Neural cell (in vitro differentiated cells): ENCODE measurements around the gene HUS1. TPM values are rescaled to one million over a fixed set of nuclear protein-coding genes. Genes with fewer than 3 reads are reported as not detected.

Experiments used
- H2AFZ ChIP-seq: fragments of 200-600, 300-800 bp; sonication (generic), shearing (Covaris generic); 2 replicates; pipeline ENCODE4 v1.6.0; 2014; ENCODE audit warnings: low read depth, mild to moderate bottlenecking, antibody characterized with exemption, low read length, moderate library complexity
- H3F3A ChIP-seq: fragments of 200-600 bp; shearing (Covaris generic); 2 replicates; pipeline ENCODE4 v1.6.1; 2016; ENCODE audit warnings: mild to moderate bottlenecking, moderate library complexity, mixed read lengths, antibody characterized with exemption, low read length; ENCODE audit not compliant: insufficient read depth, poor library complexity, severe bottlenecking
- H3K27ac ChIP-seq: fragments of 200-600, 300-800 bp; sonication (generic), shearing (Covaris generic); 2 replicates; pipeline ENCODE4 v1.5.1; 2014; ENCODE audit warnings: mild to moderate bottlenecking, low read length, moderate library complexity
- H3K27me3 ChIP-seq: fragments of 300-800, 200-600 bp; sonication (generic), shearing (Covaris generic); 2 replicates; pipeline ENCODE4 v1.6.0; 2014; ENCODE audit warnings: mild to moderate bottlenecking, low read depth, low read length, moderate library complexity; ENCODE audit not compliant: insufficient read depth
- H3K36me3 ChIP-seq: fragments of 300-800, 200-600 bp; sonication (generic), shearing (Covaris generic); 2 replicates; pipeline ENCODE4 v1.5.1; 2014; ENCODE audit warnings: mild to moderate bottlenecking, antibody characterized with exemption, low read length, moderate library complexity; ENCODE audit not compliant: insufficient read depth
- H3K4me2 ChIP-seq: fragments of 300-800, 200-600 bp; sonication (generic), shearing (Covaris generic); 2 replicates; pipeline ENCODE4 v1.6.0; 2014; ENCODE audit warnings: mild to moderate bottlenecking, low read length
- H3K4me3 ChIP-seq: fragments of 300-800, 200-600 bp; sonication (generic), shearing (Covaris generic); 2 replicates; pipeline ENCODE4 v1.5.1; 2014; ENCODE audit warnings: mild to moderate bottlenecking, low read length, moderate library complexity
- H3K79me2 ChIP-seq: fragments of 200-600 bp; shearing (Covaris generic); replicated peaks from 2 replicates; pipeline ENCODE4 v1.6.0; 2014; ENCODE audit warnings: mild to moderate bottlenecking, low read length, moderate library complexity; ENCODE audit not compliant: insufficient read depth
- H3K9ac ChIP-seq: fragments of 300-800, 200-600 bp; sonication (generic), shearing (Covaris generic); 2 replicates; pipeline ENCODE4 v1.6.1; 2016; ENCODE audit warnings: mild to moderate bottlenecking, low read length, mixed read lengths
- H3K9me2 ChIP-seq: fragments of 200-600 bp; shearing (Covaris generic); 2 replicates; pipeline ENCODE4 v1.6.1; 2016; ENCODE audit warnings: mild to moderate bottlenecking, low read length, mixed read lengths; ENCODE audit not compliant: insufficient read depth
- H3K9me3 ChIP-seq: fragments of 200-600, 300-800 bp; sonication (generic), shearing (Covaris generic); 2 replicates; pipeline ENCODE4 v1.6.1; 2016; ENCODE audit warnings: mild to moderate bottlenecking, mixed run types, low read length, moderate library complexity, mixed read lengths
- H4K20me1 ChIP-seq: fragments of 200-600 bp; shearing (Covaris generic); 2 replicates; pipeline ENCODE4 v1.6.1; 2016; ENCODE audit warnings: mild to moderate bottlenecking, mixed run types; ENCODE audit not compliant: insufficient read depth
- CTCF ChIP-seq: fragments of 450-650 bp; IDR thresholded peaks from 2 replicates; pipeline ENCODE4 v1.5.1; 2014; ENCODE audit warnings: antibody characterized with exemption, mild to moderate bottlenecking, moderate library complexity; ENCODE audit not compliant: poor library complexity, severe bottlenecking
- EP300 ChIP-seq: fragments of 450-650 bp; conservative IDR thresholded peaks from 2 replicates; pipeline ENCODE4 v1.6.1; 2014; ENCODE audit warnings: antibody characterized with exemption, mild to moderate bottlenecking, moderate library complexity; ENCODE audit not compliant: poor library complexity, severe bottlenecking
- EZH2 ChIP-seq: fragments of 200-600, 300-800 bp; shearing (Covaris generic), sonication (generic); IDR thresholded peaks from 2 replicates; pipeline ENCODE4 v1.6.1; 2014; ENCODE audit warnings: antibody characterized with exemption, low read length, borderline replicate concordance, mild to moderate bottlenecking; ENCODE audit not compliant: insufficient read depth, poor library complexity, severe bottlenecking
- MXI1 ChIP-seq: fragments of 450-650 bp; conservative IDR thresholded peaks from 2 replicates; pipeline ENCODE4 v1.6.1; 2014; ENCODE audit warnings: antibody characterized with exemption, mild to moderate bottlenecking; ENCODE audit not compliant: poor library complexity, severe bottlenecking
- POLR2AphosphoS5 ChIP-seq: IDR thresholded peaks from 2 replicates; pipeline ENCODE4 v1.6.1; 2012
- RAD21 ChIP-seq: fragments of 450-650 bp; conservative IDR thresholded peaks from 2 replicates; pipeline ENCODE4 v1.6.1; 2014; ENCODE audit warnings: antibody characterized with exemption, mild to moderate bottlenecking, moderate library complexity
- REST ChIP-seq: IDR thresholded peaks from 2 replicates; pipeline ENCODE4 v1.6.1; 2012; ENCODE audit warnings: borderline replicate concordance
- SMC3 ChIP-seq: fragments of 450-650 bp; conservative IDR thresholded peaks from 2 replicates; pipeline ENCODE4 v1.6.1; 2014; ENCODE audit warnings: antibody characterized with exemption, mild to moderate bottlenecking, moderate library complexity; ENCODE audit not compliant: poor library complexity
- TAF1 ChIP-seq: IDR thresholded peaks from 2 replicates; pipeline ENCODE4 v1.6.1; 2012; ENCODE audit warnings: low read depth
- polyA plus RNA-seq: library from polyadenylated mRNA; depleted of rRNA; stranded (reverse); fragments of >200 nt; gene quantifications from 2 replicates; pipeline ENCODE4 v1.2.3, GENCODE V29; 2014

HUS1 gene
- polyA plus RNA-seq, 1 donor from 2014 or later = 17.4 TPM

- no peaks in the 10 kb centered on the region for H3F3A ChIP-seq
- TF ChIP-seq CTCF = no peak
- no peak for TF ChIP-seq RAD21
- no peak for TF ChIP-seq SMC3
- no peak for TF ChIP-seq TAF1
- TF ChIP-seq EZH2 = no peak
- no peak for TF ChIP-seq MXI1
- no peak for TF ChIP-seq POLR2AphosphoS5
- no peak for TF ChIP-seq EP300
- TF ChIP-seq REST = no peak
- no peaks in the 10 kb centered on the region for H3K79me2 ChIP-seq
- H3K27ac ChIP-seq = no peak overlapping the region
- no peaks in the 10 kb centered on the region for H4K20me1 ChIP-seq
- H3K9me3 ChIP-seq = no peaks in the 10 kb centered on the region
- no peak overlapping the region for H3K4me3 ChIP-seq
- H3K36me3 ChIP-seq = no peaks in the 10 kb centered on the region
- no peak overlapping the region for H2AFZ ChIP-seq
- H3K9me2 ChIP-seq = no peaks in the 10 kb centered on the region
- H3K4me2 ChIP-seq = no peak overlapping the region
- no peaks in the 10 kb centered on the region for H3K27me3 ChIP-seq
- no peak overlapping the region for H3K9ac ChIP-seq
Measured at GRCh38 chr7:48011323-48011722, 31.9 kb upstream of the HUS1 start.

GRCh38 chr7:48009954-48010353 lies 30.5 kb upstream of the HUS1 start:
- TF ChIP-seq POLR2AphosphoS5 = no peak
- TF ChIP-seq EZH2 = no peak
- TF ChIP-seq RAD21 = no peak
- TF ChIP-seq MXI1 = no peak
- no peak for TF ChIP-seq EP300
- no peak for TF ChIP-seq TAF1
- no peaks in the 10 kb centered on the region for H3K9me3 ChIP-seq
- no peaks in the 10 kb centered on the region for H3K9me2 ChIP-seq

More at GRCh38 chr7:48009954-48010353, 30.5 kb upstream of the HUS1 start:
- H4K20me1 ChIP-seq = no peaks in the 10 kb centered on the region
- H3F3A ChIP-seq = no peaks in the 10 kb centered on the region
- no peak overlapping the region for H3K4me2 ChIP-seq
- H2AFZ ChIP-seq = no peak overlapping the region
- H3K36me3 ChIP-seq = no peaks in the 10 kb centered on the region
- H3K27ac ChIP-seq = no peak overlapping the region
- no peaks in the 10 kb centered on the region for H3K79me2 ChIP-seq
- no peak overlapping the region for H3K4me3 ChIP-seq
- H3K9ac ChIP-seq = no peak overlapping the region
- no peaks in the 10 kb centered on the region for H3K27me3 ChIP-seq
